ENCODE measurements around the gene MACROH2A2. TPM values are rescaled to one million over a fixed set of nuclear protein-coding genes. Genes with fewer than 3 reads are reported as not detected.
"Not testable (repeated sequence)": the region's sequence is repeated elsewhere in the genome, so short reads cannot be mapped to it uniquely, and the experiment has no call there.

MACROH2A2 gene
- total RNA-seq, 1 donor from 2014 or later, result 29.0 TPM

DNA sequence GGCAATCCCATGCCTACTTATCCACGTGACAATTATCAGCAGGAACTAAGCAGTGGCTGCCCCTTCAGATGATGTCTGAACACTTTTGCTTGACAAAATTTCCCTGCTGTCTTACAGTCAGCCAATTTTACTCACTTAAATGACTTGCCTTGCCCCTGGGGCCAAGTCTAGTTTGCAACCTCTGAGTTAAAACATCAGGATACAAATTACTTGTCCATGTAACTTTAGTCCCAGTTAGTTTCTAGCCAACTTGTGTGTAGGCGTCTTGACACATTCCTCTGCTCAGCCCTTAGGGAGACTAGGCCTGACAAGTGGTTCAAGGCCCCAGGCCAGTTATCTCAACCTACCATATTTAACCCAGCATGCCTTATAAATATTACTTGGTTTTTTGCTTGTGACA is 105.5 kb downstream of the MACROH2A2 start:
- DNase-seq (ENCODE audit: low spot score), result no peak

DNA sequence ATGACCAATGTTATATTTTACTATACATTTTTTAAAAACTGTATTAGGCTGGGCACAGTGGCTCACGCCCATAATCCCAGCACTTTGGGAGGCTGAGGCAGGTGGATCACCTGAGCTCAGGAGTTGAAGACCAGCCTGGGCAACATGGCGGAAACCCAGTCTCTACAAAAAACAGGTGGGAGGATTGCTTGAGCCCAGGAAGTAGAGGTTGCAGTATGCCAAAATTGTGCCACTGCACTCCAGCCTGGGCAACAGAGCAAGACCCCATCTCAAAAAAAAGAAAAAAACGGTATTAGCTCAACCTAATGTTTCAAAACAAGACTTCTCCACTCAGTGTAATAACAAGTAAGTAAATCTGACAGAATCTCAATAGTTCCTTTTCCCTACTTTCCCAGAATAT is 106.7 kb downstream of the MACROH2A2 start:
- not testable (repeated sequence) for DNase-seq (ENCODE audit: low spot score)

DNA sequence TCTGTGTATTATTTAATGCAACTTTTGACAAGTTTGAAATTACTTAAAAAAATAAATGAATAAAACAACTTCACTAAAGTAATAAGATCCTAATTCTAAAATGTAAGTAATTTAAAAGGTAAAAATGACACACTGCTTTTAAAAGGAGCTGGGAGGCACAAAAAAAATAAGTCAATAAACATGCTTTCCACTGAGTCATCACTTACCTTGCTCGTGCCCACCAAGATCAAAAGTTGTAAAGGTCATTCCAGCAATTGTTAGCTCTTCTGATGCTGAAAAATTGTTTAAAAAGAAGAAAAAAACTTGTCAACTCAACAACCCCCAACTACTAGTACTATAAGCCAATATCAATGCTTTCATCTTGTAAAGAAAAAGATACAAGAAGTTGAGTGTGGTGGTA is 108.2 kb downstream of the MACROH2A2 start:
- DNase-seq (ENCODE audit: low spot score), result no peak

Other genes starting within 250 kb of the MACROH2A2 start
- 12.4 TPM for gene AIFM2, start 80.0 kb downstream of the MACROH2A2 start, total RNA-seq
- 22.2 TPM for gene TYSND1, start 93.9 kb downstream of the MACROH2A2 start, total RNA-seq
- 116 TPM for gene SAR1A, start 117.7 kb downstream of the MACROH2A2 start, total RNA-seq
- 125 TPM for gene PPA1, start 180.6 kb downstream of the MACROH2A2 start, total RNA-seq
- gene NPFFR1, start 231.2 kb downstream of the MACROH2A2 start, total RNA-seq, result 0.05 TPM

All from ureter (tissue), 1 donor.